ENCODE measurements around the gene IRS2.
A peak's percentile ranks its signal among the peaks of the same experiment; 100 is the strongest.
"Not testable (repeated sequence)": the region's sequence is repeated elsewhere in the genome, so short reads cannot be mapped to it uniquely, and the experiment has no call there.

The IRS2 gene

GRCh38 chr13:109786457-109787134 lies at the start of gene IRS2:
TSS of gene IRS2 (minus strand) at chr13:109786583. CDS start at chr13:109786053, 530 bp downstream.
- DNase-seq = peak; percentile 90

- DNase-seq = no peak
Measured at GRCh38 chr13:109834973-109835720, 48.8 kb upstream of the IRS2 start.

- no peak for DNase-seq
Measured at GRCh38 chr13:109833940-109834339, 47.6 kb upstream of the IRS2 start.

- DNase-seq = no peak
Measured at GRCh38 chr13:109833071-109833470, 46.7 kb upstream of the IRS2 start.

GRCh38 chr13:109828591-109829316 lies 42.4 kb upstream of the IRS2 start:
- DNase-seq = not testable (repeated sequence)

GRCh38 chr13:109823201-109823600 lies 36.8 kb upstream of the IRS2 start:
- DNase-seq = not testable (repeated sequence)

GRCh38 chr13:109821103-109821502 lies 34.7 kb upstream of the IRS2 start:
- no peak for DNase-seq

GRCh38 chr13:109819874-109820273 lies 33.5 kb upstream of the IRS2 start:
- DNase-seq = no peak

- no peak for DNase-seq
Measured at GRCh38 chr13:109818886-109819285, 32.5 kb upstream of the IRS2 start.

- DNase-seq = no peak
Measured at GRCh38 chr13:109817591-109818535, 31.5 kb upstream of the IRS2 start.

- DNase-seq = no peak
Measured at GRCh38 chr13:109816808-109817203, 30.4 kb upstream of the IRS2 start.

- DNase-seq = no peak
Measured at GRCh38 chr13:109816112-109816807, 29.9 kb upstream of the IRS2 start.

GRCh38 chr13:109815651-109816050 lies 29.3 kb upstream of the IRS2 start:
- no peak for DNase-seq

- no peak for DNase-seq
Measured at GRCh38 chr13:109813663-109814062, 27.3 kb upstream of the IRS2 start.

- no peak for DNase-seq
Measured at GRCh38 chr13:109812382-109812781, 26.0 kb upstream of the IRS2 start.

GRCh38 chr13:109810761-109811510 lies 24.6 kb upstream of the IRS2 start:
- DNase-seq = no peak

GRCh38 chr13:109809216-109809932 lies 23.0 kb upstream of the IRS2 start:
- DNase-seq = no peak

GRCh38 chr13:109807345-109807744 lies 21.0 kb upstream of the IRS2 start:
- no peak for DNase-seq

GRCh38 chr13:109804654-109805053 lies 18.3 kb upstream of the IRS2 start:
- DNase-seq = no peak

GRCh38 chr13:109803825-109804224 lies 17.4 kb upstream of the IRS2 start:
- no peak for DNase-seq

Measured in activated gamma-delta T cell treated with Interleukin-2 at 50 U/mL for 16 hours (primary cell).